BLaER1 (cell line): ENCODE data around the gene PIGP.

Experiments
- H3K27ac ChIP-seq: shearing (Covaris generic); formaldehyde crosslinking; 2 replicates; pipeline ENCODE4 v1.8.1; 2022
- H3K27me3 ChIP-seq: shearing (Covaris generic); formaldehyde crosslinking; 2 replicates; pipeline ENCODE4 v1.8.1; 2022
- H3K36me3 ChIP-seq: shearing (Covaris generic); formaldehyde crosslinking; 2 replicates; pipeline ENCODE4 v1.8.1; 2022
- H3K4me1 ChIP-seq: shearing (Covaris generic); formaldehyde crosslinking; 2 replicates; pipeline ENCODE4 v1.8.1; 2022
- H3K4me2 ChIP-seq: shearing (Covaris generic); formaldehyde crosslinking; 2 replicates; pipeline ENCODE4 v1.8.1; 2022
- H3K4me3 ChIP-seq: shearing (Covaris generic); formaldehyde crosslinking; 2 replicates; pipeline ENCODE4 v1.8.1; 2022
- H3K9ac ChIP-seq: shearing (Covaris generic); formaldehyde crosslinking; 2 replicates; pipeline ENCODE4 v1.8.1; 2022
- H3K9me3 ChIP-seq: shearing (Covaris generic); formaldehyde crosslinking; 2 replicates; pipeline ENCODE4 v1.8.1; 2022
- H4K20me1 ChIP-seq: shearing (Covaris generic); formaldehyde crosslinking; 2 replicates; pipeline ENCODE4 v1.8.1; 2022
- Cebpa-rat ChIP-seq: shearing (Covaris generic); IDR thresholded peaks from 2 replicates; pipeline ENCODE4 v1.8.1; 2022

The PIGP gene

GRCh38 chr21:37032293-37032692 lies 40.6 kb downstream of the PIGP start:
- no peak overlapping the region for H3K9ac ChIP-seq

GRCh38 chr21:37030864-37031263 lies 42.0 kb downstream of the PIGP start:
- no peaks in the 10 kb centered on the region for H3K27me3 ChIP-seq
- H3K9me3 ChIP-seq, result no peaks in the 10 kb centered on the region
- H3K36me3 ChIP-seq, result no peaks in the 10 kb centered on the region
- no peak overlapping the region for H3K4me2 ChIP-seq
- TF ChIP-seq Cebpa-rat, result no peak
- H3K4me3 ChIP-seq, result no peak overlapping the region
- no peak overlapping the region for H3K9ac ChIP-seq
- no peaks in the 10 kb centered on the region for H4K20me1 ChIP-seq
- peaks cover 9% of the 10 kb centered on the region for H3K4me1 ChIP-seq
- H3K27ac ChIP-seq, result no peak overlapping the region

More at GRCh38 chr21:37032293-37032692, 40.6 kb downstream of the PIGP start:
- Histone ChIP-seq H3K27me3 (no peaks in the 10 kb centered on the region), H3K36me3 (no peaks in the 10 kb centered on the region), H4K20me1 (no peaks in the 10 kb centered on the region), H3K4me2 (peak overlapping the region; percentile 6; the same call in 1 of the 2 replicates), H3K4me1 (peaks cover 9% of the 10 kb centered on the region), H3K9me3 (no peaks in the 10 kb centered on the region), H3K27ac (no peak overlapping the region), H3K4me3 (no peak overlapping the region)
- no peak for TF ChIP-seq Cebpa-rat

DNA sequence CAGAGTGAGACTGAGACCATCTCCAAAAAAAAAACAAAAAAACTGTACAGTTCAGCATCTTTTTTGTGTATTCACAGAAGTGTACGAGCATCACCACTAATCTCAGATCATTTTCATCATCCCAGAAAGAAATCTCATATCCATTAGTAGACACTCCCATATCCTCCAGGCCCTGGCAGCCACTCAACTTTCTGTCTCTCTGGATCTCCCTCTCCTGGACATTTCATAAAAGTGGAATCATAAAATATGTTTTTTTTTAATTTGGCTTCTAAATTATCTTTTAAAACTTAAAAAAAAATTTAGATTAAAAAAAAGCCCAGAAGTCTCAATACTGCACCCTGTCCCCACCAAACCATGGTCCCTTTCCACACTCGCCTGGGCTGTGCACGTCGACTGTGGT lies 44.3 kb downstream of the PIGP start:
- Histone ChIP-seq H3K4me3 (no peak overlapping the region), H3K36me3 (no peaks in the 10 kb centered on the region), H3K4me1 (peaks cover 9% of the 10 kb centered on the region), H3K9ac (no peak overlapping the region), H4K20me1 (no peaks in the 10 kb centered on the region), H3K9me3 (no peaks in the 10 kb centered on the region), H3K27ac (no peak overlapping the region), H3K4me2 (no peak overlapping the region), H3K27me3 (no peaks in the 10 kb centered on the region)
- TF ChIP-seq Cebpa-rat, result no peak

- Histone ChIP-seq H3K27ac (no peak overlapping the region), H3K4me2 (no peak overlapping the region), H3K36me3 (no peaks in the 10 kb centered on the region), H4K20me1 (no peaks in the 10 kb centered on the region), H3K27me3 (no peaks in the 10 kb centered on the region), H3K9ac (no peak overlapping the region), H3K9me3 (no peaks in the 10 kb centered on the region), H3K4me1 (no peaks in the 10 kb centered on the region), H3K4me3 (no peak overlapping the region)
- no peak for TF ChIP-seq Cebpa-rat
Observed at GRCh38 chr21:37026499-37026898, 46.4 kb downstream of the PIGP start.

GRCh38 chr21:37017951-37018679 lies 54.8 kb downstream of the PIGP start:
- Histone ChIP-seq H3K27ac (no peak overlapping the region), H3K9ac (no peak overlapping the region), H4K20me1 (no peaks in the 10 kb centered on the region), H3K9me3 (no peaks in the 10 kb centered on the region), H3K4me3 (no peak overlapping the region), H3K4me2 (no peak overlapping the region), H3K27me3 (no peaks in the 10 kb centered on the region), H3K4me1 (no peaks in the 10 kb centered on the region), H3K36me3 (no peaks in the 10 kb centered on the region)
- no peak for TF ChIP-seq Cebpa-rat
